Measurements from ENCODE around the gene KCNJ8.

GRCh38 chr12:21764950-21765349 lies 9.6 kb downstream of the KCNJ8 start:
- no peak for TF ChIP-seq CTCF (IDR thresholded peaks at IDR 0.05)
- TF ChIP-seq POLR2A (IDR thresholded peaks at IDR 0.05): no peak

Data from uterus (tissue), 2 donors.